Mesendoderm (in vitro differentiated cells): ENCODE results near the gene DIPK2A.
A peak's percentile ranks its signal among the peaks of the same experiment; 100 is the strongest.

Source experiments
- DNase-seq: peaks from one replicate; pipeline ENCODE4 v3.0.0; 2013
- H2AK5ac ChIP-seq: 2 replicates; pipeline ENCODE4 v1.6.1; 2013; ENCODE audit warnings: low read length, inconsistent platforms
- H2BK120ac ChIP-seq: 2 replicates; pipeline ENCODE4 v1.6.1; 2013; ENCODE audit warnings: low read depth, mild to moderate bottlenecking, low read length, moderate library complexity, mixed read lengths
- H2BK15ac ChIP-seq: replicated peaks from 2 replicates; pipeline ENCODE4 v1.6.1; 2013; ENCODE audit warnings: low read depth, mild to moderate bottlenecking, moderate library complexity
- H2BK5ac ChIP-seq: 2 replicates; pipeline ENCODE4 v1.6.1; 2013; ENCODE audit warnings: low read length, inconsistent platforms
- H3K18ac ChIP-seq: 2 replicates; pipeline ENCODE4 v1.6.1; 2013; ENCODE audit warnings: mild to moderate bottlenecking, low read length, mixed read lengths
- H3K23ac ChIP-seq: one replicate; pipeline ENCODE4 v1.6.1; 2013; ENCODE audit warnings: low read length
- H3K27ac ChIP-seq: 2 replicates; pipeline ENCODE4 v1.5.1; 2013; ENCODE audit warnings: low read depth, mild to moderate bottlenecking, inconsistent platforms, low read length, moderate library complexity
- H3K27me3 ChIP-seq: 2 replicates; pipeline ENCODE4 v1.6.1; 2013; ENCODE audit warnings: low read length, control low read depth, mild to moderate bottlenecking, inconsistent platforms; ENCODE audit not compliant: insufficient read depth, poor library complexity
- H3K36me3 ChIP-seq: 2 replicates; pipeline ENCODE4 v1.6.1; 2013; ENCODE audit warnings: low read length, inconsistent platforms; ENCODE audit not compliant: control insufficient read depth, insufficient read depth
- H3K4ac ChIP-seq: one replicate; pipeline ENCODE4 v1.6.1; 2013; ENCODE audit warnings: low read depth, mild to moderate bottlenecking, low read length, moderate library complexity
- H3K4me1 ChIP-seq: 2 replicates; pipeline ENCODE4 v1.6.1; 2013; ENCODE audit warnings: low read depth, low read length, inconsistent platforms; ENCODE audit not compliant: control insufficient read depth
- H3K4me2 ChIP-seq: 2 replicates; pipeline ENCODE4 v1.6.1; 2013; ENCODE audit warnings: low read length
- H3K4me3 ChIP-seq: 2 replicates; pipeline ENCODE4 v1.5.1; 2013; ENCODE audit warnings: mild to moderate bottlenecking, low read length
- H3K56ac ChIP-seq: one replicate; pipeline ENCODE4 v1.6.1; 2013; ENCODE audit warnings: low read length
- H3K79me1 ChIP-seq: 2 replicates; pipeline ENCODE4 v1.6.1; 2013; ENCODE audit warnings: low read length, inconsistent platforms
- H3K79me2 ChIP-seq: 2 replicates; pipeline ENCODE4 v1.6.1; 2013; ENCODE audit warnings: mild to moderate bottlenecking, low read length; ENCODE audit not compliant: control insufficient read depth, insufficient read depth
- H3K9ac ChIP-seq: 2 replicates; pipeline ENCODE4 v1.6.1; 2013; ENCODE audit warnings: low read length, inconsistent platforms
- H4K5ac ChIP-seq: one replicate; pipeline ENCODE4 v1.6.1; 2013; ENCODE audit warnings: low read length
- H4K8ac ChIP-seq: one replicate; pipeline ENCODE4 v1.6.1; 2013; ENCODE audit warnings: low read depth, mild to moderate bottlenecking, control low read depth, low read length, moderate library complexity
- WGBS: extraction: QIAGEN DNeasy Blood & Tissue Kit; methylation state at CpG from one replicate; pipeline ENCODE4 v1.1.7; 2013; ENCODE audit warnings: low lambda C conversion rate, missing lambda C conversion rate; ENCODE audit not compliant: insufficient coverage; ENCODE audit errors: extremely low coverage; 5-methylcytosine and 5-hydroxymethylcytosine counted together

DIPK2A gene

DNA sequence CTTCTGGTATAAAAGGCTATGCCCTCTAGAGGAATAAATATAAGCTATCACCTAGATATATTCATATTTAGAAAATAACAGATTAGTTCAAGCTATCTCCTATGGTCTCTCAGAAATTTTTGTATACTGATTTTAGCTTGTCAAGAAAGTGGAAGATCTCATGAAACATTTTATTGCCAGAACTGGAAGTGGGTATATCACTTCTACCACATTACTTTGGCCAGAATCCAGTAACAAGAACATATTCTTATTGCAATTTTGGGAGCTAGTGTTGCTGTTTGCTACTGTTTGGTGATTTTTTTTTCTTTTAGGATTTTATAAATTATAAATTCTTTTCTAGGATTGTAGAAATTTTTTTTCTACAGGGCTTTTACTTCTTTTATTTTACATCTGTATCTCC lies 14.2 kb upstream of the DIPK2A start:
- H3K4me1 ChIP-seq, result no peaks in the 10 kb centered on the region
- no peaks in the 10 kb centered on the region for H3K79me2 ChIP-seq
- no peaks in the 10 kb centered on the region for H3K27me3 ChIP-seq
- no peaks in the 10 kb centered on the region for H3K79me1 ChIP-seq
- no peak overlapping the region for H2BK5ac ChIP-seq
- H3K4me3 ChIP-seq, result no peak overlapping the region
- no peak overlapping the region for H2BK120ac ChIP-seq
- no peak overlapping the region for H3K18ac ChIP-seq
- no peak overlapping the region for H4K5ac ChIP-seq
- H3K4me2 ChIP-seq, result no peak overlapping the region
- H3K9ac ChIP-seq, result no peak overlapping the region
- H3K4ac ChIP-seq, result no peak overlapping the region
- no peak overlapping the region for H4K8ac ChIP-seq
- H3K23ac ChIP-seq, result no peak overlapping the region
- H3K56ac ChIP-seq, result no peak overlapping the region
- no peak overlapping the region for H2BK15ac ChIP-seq
- no peak for DNase-seq
- no peaks in the 10 kb centered on the region for H3K36me3 ChIP-seq
- no peak overlapping the region for H3K27ac ChIP-seq
- H2AK5ac ChIP-seq, result no peak overlapping the region

DNA sequence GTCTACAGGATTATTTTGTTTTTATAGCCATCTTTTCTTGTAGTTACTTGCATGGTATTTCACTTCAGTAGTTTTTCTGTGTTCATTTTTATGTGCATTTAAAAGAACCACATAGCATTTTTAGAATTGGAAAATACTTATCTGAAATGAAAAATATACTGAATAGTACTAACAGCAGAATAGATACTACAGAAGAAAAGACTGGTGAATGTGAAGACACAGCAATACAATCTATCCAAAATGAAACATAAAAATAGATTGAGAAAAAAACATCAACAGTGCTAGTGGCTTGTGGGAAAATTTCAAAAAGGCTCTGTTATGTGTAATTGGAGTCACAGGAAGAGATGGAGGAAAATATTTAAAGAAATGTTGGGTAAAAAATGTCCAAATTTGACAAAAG lies 12.7 kb upstream of the DIPK2A start:
- no peak overlapping the region for H4K5ac ChIP-seq
- H2BK15ac ChIP-seq, result no peak overlapping the region
- no peaks in the 10 kb centered on the region for H3K4me1 ChIP-seq
- no peak overlapping the region for H3K4ac ChIP-seq
- no peak overlapping the region for H3K23ac ChIP-seq
- H3K79me2 ChIP-seq, result no peaks in the 10 kb centered on the region
- no peaks in the 10 kb centered on the region for H3K79me1 ChIP-seq
- no peak overlapping the region for H3K56ac ChIP-seq
- H3K27me3 ChIP-seq, result no peaks in the 10 kb centered on the region
- no peak overlapping the region for H2BK5ac ChIP-seq
- no peaks in the 10 kb centered on the region for H3K36me3 ChIP-seq
- no peak overlapping the region for H3K27ac ChIP-seq
- no peak overlapping the region for H2BK120ac ChIP-seq
- no peak overlapping the region for H3K4me2 ChIP-seq
- no peak overlapping the region for H3K4me3 ChIP-seq
- DNase-seq, result no peak
- no peak overlapping the region for H4K8ac ChIP-seq
- no peak overlapping the region for H3K18ac ChIP-seq
- H3K9ac ChIP-seq, result no peak overlapping the region
- H2AK5ac ChIP-seq, result no peak overlapping the region

GRCh38 chr3:143961342-143961741 lies 10.3 kb upstream of the DIPK2A start:
- Histone ChIP-seq H3K18ac (no peak overlapping the region), H4K5ac (no peak overlapping the region), H2AK5ac (no peak overlapping the region), H3K27ac (no peak overlapping the region), H3K4me3 (no peak overlapping the region), H3K27me3 (no peaks in the 10 kb centered on the region), H3K56ac (no peak overlapping the region), H3K4me2 (no peak overlapping the region), H2BK15ac (no peak overlapping the region), H2BK120ac (no peak overlapping the region), H3K23ac (no peak overlapping the region), H3K4me1 (no peaks in the 10 kb centered on the region), H2BK5ac (no peak overlapping the region), H3K4ac (no peak overlapping the region), H3K79me2 (no peaks in the 10 kb centered on the region), H3K79me1 (no peaks in the 10 kb centered on the region), H3K36me3 (no peaks in the 10 kb centered on the region), H3K9ac (no peak overlapping the region), H4K8ac (no peak overlapping the region)
- no peak for DNase-seq
- no CpG with 5 or more reads among the region's 1 CpG for WGBS

- H3K27ac ChIP-seq, result no peak overlapping the region
- DNase-seq, result no peak
- H2AK5ac ChIP-seq, result no peak overlapping the region
- H4K5ac ChIP-seq, result no peak overlapping the region
- no peaks in the 10 kb centered on the region for H3K79me1 ChIP-seq
- WGBS, result no CpG with 5 or more reads among the region's 6 CpGs
- no peak overlapping the region for H3K56ac ChIP-seq
- H2BK15ac ChIP-seq, result no peak overlapping the region
- H3K27me3 ChIP-seq, result no peaks in the 10 kb centered on the region
- H3K18ac ChIP-seq, result no peak overlapping the region
- H3K79me2 ChIP-seq, result no peaks in the 10 kb centered on the region
- H3K36me3 ChIP-seq, result no peaks in the 10 kb centered on the region
- no peak overlapping the region for H3K9ac ChIP-seq
- no peaks in the 10 kb centered on the region for H3K4me1 ChIP-seq
- no peak overlapping the region for H3K4me3 ChIP-seq
- no peak overlapping the region for H3K23ac ChIP-seq
- H2BK5ac ChIP-seq, result no peak overlapping the region
- no peak overlapping the region for H3K4me2 ChIP-seq
- no peak overlapping the region for H3K4ac ChIP-seq
- H2BK120ac ChIP-seq, result no peak overlapping the region
- H4K8ac ChIP-seq, result no peak overlapping the region
These were observed 7.7 kb upstream of the DIPK2A start for GRCh38 chr3:143963946-143964345.

GRCh38 chr3:143970773-143971358 lies 757 bp upstream of the DIPK2A start:
- Histone ChIP-seq H3K27ac (peak overlapping the region; percentile 100), H3K27me3 (no peaks in the 10 kb centered on the region), H3K36me3 (no peaks in the 10 kb centered on the region), H3K4me1 (no peaks in the 10 kb centered on the region), H4K5ac (no peak overlapping the region), H3K4me2 (peak overlapping the region; percentile 63), H2BK5ac (peak overlapping the region; percentile 7), H3K23ac (no peak overlapping the region), H3K4me3 (peak overlapping the region; percentile 45), H3K4ac (peak overlapping the region; percentile 38), H2AK5ac (no peak overlapping the region), H3K79me2 (peaks cover 31% of the 10 kb centered on the region), H2BK15ac (no peak overlapping the region), H3K18ac (peak overlapping the region; percentile 54), H3K9ac (peak overlapping the region; percentile 83), H4K8ac (no peak overlapping the region), H2BK120ac (no peak overlapping the region), H3K56ac (peak overlapping the region; percentile 100), H3K79me1 (no peaks in the 10 kb centered on the region)
- peak; percentile 77 for DNase-seq
- no CpG with 5 or more reads among the region's 37 CpGs for WGBS

DNA sequence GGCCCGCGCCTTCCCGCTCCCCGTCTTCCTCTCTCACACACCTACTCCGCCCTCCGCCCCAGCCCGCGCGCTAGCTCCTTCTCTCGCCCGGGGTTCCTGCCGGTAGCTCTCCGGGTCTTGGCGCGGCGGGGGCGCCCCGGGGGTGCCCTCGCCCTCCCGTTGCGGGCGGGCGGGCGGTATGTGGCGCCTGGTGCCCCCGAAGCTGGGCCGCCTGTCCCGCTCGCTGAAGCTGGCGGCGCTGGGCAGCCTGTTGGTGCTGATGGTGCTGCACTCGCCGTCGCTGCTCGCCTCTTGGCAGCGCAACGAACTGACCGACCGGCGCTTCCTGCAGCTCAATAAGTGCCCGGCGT lies 507 bp downstream of the DIPK2A start:
- no peak overlapping the region for H4K5ac ChIP-seq
- H3K23ac ChIP-seq, result peak overlapping the region; percentile 59

More for the DNA sequence above, 507 bp downstream of the DIPK2A start:
- no peak overlapping the region for H2AK5ac ChIP-seq
- H2BK15ac ChIP-seq, result no peak overlapping the region
- peak overlapping the region; percentile 69 for H2BK5ac ChIP-seq
- peak overlapping the region; percentile 29 for H3K4me2 ChIP-seq
- DNase-seq, result no peak
- H3K79me2 ChIP-seq, result peaks cover 36% of the 10 kb centered on the region
- peak overlapping the region; percentile 77 for H3K9ac ChIP-seq
- H3K4ac ChIP-seq, result no peak overlapping the region
- no peaks in the 10 kb centered on the region for H3K27me3 ChIP-seq
- H3K4me3 ChIP-seq, result peak overlapping the region; percentile 49
- H3K27ac ChIP-seq, result peak overlapping the region; percentile 100
- peak overlapping the region; percentile 73 for H3K18ac ChIP-seq
- no peaks in the 10 kb centered on the region for H3K36me3 ChIP-seq
- no CpG with 5 or more reads among the region's 42 CpGs for WGBS
- H3K4me1 ChIP-seq, result no peaks in the 10 kb centered on the region
- no peak overlapping the region for H2BK120ac ChIP-seq
- H3K56ac ChIP-seq, result peak overlapping the region; percentile 100
- no peak overlapping the region for H4K8ac ChIP-seq
- no peaks in the 10 kb centered on the region for H3K79me1 ChIP-seq
